ENCODE results near the gene PRPF38B. TPM values are rescaled to one million over a fixed set of nuclear protein-coding genes. Genes with fewer than 3 reads are reported as not detected.
"Not testable (repeated sequence)": the region's sequence is repeated elsewhere in the genome, so short reads cannot be mapped to it uniquely, and the experiment has no call there.

PRPF38B gene
- polyA plus RNA-seq, 1 experiment, result 35.6 TPM

DNA sequence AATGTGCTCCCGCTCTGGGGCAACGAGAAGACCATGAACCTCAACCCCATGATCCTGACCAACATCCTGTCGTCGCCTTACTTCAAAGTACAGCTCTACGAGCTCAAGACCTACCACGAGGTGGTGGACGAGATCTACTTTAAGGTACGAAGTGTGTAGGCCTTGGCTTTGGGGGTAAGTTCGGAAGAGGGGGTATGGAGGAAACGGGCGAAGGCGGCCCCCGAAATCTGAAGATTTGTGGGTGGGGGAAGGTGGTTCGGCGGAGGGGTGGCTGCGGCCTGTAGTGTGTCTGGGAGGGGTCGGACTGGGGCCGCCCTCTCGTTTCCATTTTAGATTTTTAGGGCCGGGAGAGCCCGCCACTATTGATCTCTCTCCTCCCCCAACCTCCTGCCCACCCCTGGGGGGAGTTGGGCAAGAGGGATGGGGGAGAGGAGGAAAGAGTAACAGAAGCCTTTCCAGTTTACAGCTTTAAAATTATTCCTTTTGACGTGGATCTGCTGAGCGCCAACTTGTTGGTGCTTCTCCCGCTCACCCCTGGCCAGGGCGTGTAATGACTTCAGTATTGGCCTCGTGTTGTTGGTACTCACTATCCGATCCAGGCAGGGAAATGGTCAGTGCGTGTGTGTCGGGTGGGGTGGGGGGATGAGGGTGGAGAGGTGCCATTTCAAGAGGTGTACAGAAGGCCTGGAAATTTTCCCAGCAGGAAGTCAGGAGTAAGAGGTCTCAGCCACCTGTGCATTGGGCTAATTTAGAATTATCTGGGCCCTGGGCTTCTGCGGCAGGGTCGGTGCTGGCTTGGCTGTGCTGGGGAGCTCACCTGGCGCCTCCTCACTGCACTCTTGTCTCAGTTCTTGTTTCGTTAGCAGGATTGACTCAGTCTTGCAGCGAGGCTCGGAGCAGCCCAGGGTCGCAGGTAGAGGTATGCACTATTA, 880 bp downstream of the PRPF38B start:
- Histone ChIP-seq H3K27me3 (ENCODE audit: control insufficient read depth, insufficient read depth, low read length) (no peaks in the 10 kb centered on the region), H3K9me3 (ENCODE audit: control insufficient read depth, insufficient read depth, low read length) (no peaks in the 10 kb centered on the region), H3K4me3 (ENCODE audit: low read depth, low read length) (peak overlapping the region; percentile 89), H3K27ac (ENCODE audit: low read depth, low read length) (peak overlapping the region; percentile 97)
- CTCF ChIA-PET, result interaction anchor here (0.7 to 2.1 kb wide), 9 partner anchors 10 to 419 kb away, joined by 3 to 9 read pairs (median 3); no protein-coding TSS in a partner anchor
- DNase-seq (ENCODE audit: low read depth, low spot score), result peak; percentile 8
- POLR2A ChIA-PET, result interaction anchor here (0.6 to 2.0 kb wide), 17 partner anchors 11 to 407 kb away, joined by 3 to 13 read pairs (median 4); partner anchors contain the start of genes EEIG2 and STXBP3
- TF ChIP-seq, protein P1, sequence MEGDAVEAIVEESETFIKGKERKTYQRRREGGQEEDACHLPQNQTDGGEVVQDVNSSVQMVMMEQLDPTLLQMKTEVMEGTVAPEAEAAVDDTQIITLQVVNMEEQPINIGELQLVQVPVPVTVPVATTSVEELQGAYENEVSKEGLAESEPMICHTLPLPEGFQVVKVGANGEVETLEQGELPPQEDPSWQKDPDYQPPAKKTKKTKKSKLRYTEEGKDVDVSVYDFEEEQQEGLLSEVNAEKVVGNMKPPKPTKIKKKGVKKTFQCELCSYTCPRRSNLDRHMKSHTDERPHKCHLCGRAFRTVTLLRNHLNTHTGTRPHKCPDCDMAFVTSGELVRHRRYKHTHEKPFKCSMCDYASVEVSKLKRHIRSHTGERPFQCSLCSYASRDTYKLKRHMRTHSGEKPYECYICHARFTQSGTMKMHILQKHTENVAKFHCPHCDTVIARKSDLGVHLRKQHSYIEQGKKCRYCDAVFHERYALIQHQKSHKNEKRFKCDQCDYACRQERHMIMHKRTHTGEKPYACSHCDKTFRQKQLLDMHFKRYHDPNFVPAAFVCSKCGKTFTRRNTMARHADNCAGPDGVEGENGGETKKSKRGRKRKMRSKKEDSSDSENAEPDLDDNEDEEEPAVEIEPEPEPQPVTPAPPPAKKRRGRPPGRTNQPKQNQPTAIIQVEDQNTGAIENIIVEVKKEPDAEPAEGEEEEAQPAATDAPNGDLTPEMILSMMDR (IDR thresholded peaks at IDR 0.05; ENCODE audit: low read depth, low read length), result peak; percentile 34; the same call in 1 of the 2 replicates

DNA sequence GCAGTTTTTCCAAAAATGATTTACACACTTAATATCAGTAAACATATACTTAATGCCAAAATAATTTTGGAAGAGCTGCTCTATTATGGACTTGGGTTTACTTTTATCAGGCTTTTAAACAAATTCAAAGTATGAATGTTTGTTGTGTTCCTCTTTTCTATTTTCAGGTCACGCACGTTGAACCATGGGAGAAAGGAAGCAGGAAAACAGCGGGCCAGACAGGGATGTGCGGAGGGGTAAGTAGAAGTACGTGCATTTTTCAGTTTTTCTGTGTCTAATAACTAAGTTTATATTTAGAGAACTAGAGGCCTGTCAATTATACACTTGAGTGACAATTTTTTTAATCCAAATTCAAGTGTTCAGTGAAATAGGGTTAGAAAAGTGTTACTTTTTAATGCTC, 3.4 kb downstream of the PRPF38B start:
- no peak overlapping the region for H3K4me3 ChIP-seq (ENCODE audit: low read depth, low read length)

DNA sequence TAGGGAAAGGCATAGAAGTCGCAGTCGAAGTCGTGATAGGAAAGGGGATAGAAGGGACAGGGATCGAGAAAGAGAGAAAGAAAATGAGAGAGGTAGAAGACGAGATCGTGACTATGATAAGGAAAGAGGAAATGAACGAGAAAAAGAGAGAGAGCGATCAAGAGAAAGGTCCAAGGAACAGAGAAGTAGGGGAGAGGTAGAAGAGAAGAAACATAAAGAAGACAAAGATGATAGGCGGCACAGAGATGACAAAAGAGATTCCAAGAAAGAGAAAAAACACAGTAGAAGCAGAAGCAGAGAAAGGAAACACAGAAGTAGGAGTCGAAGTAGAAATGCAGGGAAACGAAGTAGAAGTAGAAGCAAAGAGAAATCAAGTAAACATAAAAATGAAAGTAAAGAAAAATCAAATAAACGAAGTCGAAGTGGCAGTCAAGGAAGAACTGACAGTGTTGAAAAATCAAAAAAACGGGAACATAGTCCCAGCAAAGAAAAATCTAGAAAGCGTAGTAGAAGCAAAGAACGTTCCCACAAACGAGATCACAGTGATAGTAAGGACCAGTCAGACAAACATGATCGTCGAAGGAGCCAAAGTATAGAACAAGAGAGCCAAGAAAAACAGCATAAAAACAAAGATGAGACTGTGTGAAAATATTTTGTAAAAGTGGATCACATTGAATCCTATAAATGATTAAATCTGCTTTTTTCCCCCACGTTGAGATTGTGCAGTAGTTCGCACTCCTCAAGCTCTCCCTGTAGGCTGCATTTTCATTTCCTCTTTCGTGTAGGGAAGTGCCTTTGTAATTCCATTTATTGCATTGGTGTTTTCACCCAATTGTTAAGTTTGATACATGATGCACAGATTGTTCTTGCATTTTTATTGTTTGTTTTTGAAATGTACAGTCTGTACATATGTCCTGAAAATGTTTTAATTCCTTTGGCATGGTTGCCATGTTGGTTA, 7.5 kb downstream of the PRPF38B start:
- Histone ChIP-seq H3K27ac (ENCODE audit: low read depth, low read length) (no peak overlapping the region), H3K27me3 (ENCODE audit: control insufficient read depth, insufficient read depth, low read length) (no peaks in the 10 kb centered on the region), H3K4me3 (ENCODE audit: low read depth, low read length) (no peak overlapping the region), H3K9me3 (ENCODE audit: control insufficient read depth, insufficient read depth, low read length) (no peaks in the 10 kb centered on the region)
- no peak for DNase-seq (ENCODE audit: low read depth, low spot score)
- ChIA-PET POLR2A (no interaction called here), CTCF (no interaction called here)
- TF ChIP-seq, protein P1 (IDR thresholded peaks at IDR 0.05; ENCODE audit: low read depth, low read length), result no peak

More for the DNA sequence above, 3.4 kb downstream of the PRPF38B start:
- ChIA-PET POLR2A (no interaction called here), CTCF (interaction anchor here (0.6 kb wide), 1 partner anchor 133 kb away, joined by 3 read pairs; no protein-coding TSS in a partner anchor)
- TF ChIP-seq, protein P1 (IDR thresholded peaks at IDR 0.05; ENCODE audit: low read depth, low read length), result no peak
- no peak for DNase-seq (ENCODE audit: low read depth, low spot score)
- Histone ChIP-seq H3K27me3 (ENCODE audit: control insufficient read depth, insufficient read depth, low read length) (no peaks in the 10 kb centered on the region), H3K27ac (ENCODE audit: low read depth, low read length) (no peak overlapping the region), H3K9me3 (ENCODE audit: control insufficient read depth, insufficient read depth, low read length) (no peaks in the 10 kb centered on the region)

DNA sequence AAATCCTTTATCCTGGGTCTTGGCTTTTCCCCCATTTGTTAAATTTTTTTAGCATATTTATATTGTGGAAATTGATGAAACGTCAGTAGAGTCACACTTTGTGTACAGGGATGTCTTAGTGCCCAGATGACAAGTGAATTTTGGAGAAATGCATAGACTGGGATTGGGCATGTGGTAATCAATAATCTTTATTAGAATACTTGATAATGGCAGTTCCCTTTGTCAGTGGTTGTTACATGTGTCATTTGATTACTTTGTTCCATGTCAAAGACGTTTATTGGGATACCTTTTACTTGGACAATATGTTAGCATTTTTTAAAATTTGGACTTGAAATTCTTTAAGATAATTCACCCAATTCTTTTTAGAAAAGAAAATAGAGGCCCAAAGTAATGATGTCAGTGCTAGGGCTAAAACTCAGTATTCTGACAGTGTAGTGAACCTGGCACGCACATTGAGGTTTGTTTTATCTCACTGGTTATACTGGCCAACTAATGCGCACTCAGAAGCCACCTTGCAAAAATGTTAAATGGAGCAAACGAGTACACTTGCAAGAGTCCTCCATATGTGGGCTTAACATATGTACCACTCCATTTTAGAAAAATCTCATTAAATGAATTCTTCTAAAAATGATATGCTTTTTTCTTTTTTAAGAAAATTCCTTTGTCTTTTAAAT, 9.2 kb downstream of the PRPF38B start:
- H3K4me3 ChIP-seq (ENCODE audit: low read depth, low read length), result no peak overlapping the region
- H3K27ac ChIP-seq (ENCODE audit: low read depth, low read length), result no peak overlapping the region
- no peak for DNase-seq (ENCODE audit: low read depth, low spot score)
- TF ChIP-seq, protein P1 (IDR thresholded peaks at IDR 0.05; ENCODE audit: low read depth, low read length), result no peak
- no peaks in the 10 kb centered on the region for H3K9me3 ChIP-seq (ENCODE audit: control insufficient read depth, insufficient read depth, low read length)
- H3K27me3 ChIP-seq (ENCODE audit: control insufficient read depth, insufficient read depth, low read length), result no peaks in the 10 kb centered on the region
- ChIA-PET CTCF (no interaction called here), POLR2A (no interaction called here)

DNA sequence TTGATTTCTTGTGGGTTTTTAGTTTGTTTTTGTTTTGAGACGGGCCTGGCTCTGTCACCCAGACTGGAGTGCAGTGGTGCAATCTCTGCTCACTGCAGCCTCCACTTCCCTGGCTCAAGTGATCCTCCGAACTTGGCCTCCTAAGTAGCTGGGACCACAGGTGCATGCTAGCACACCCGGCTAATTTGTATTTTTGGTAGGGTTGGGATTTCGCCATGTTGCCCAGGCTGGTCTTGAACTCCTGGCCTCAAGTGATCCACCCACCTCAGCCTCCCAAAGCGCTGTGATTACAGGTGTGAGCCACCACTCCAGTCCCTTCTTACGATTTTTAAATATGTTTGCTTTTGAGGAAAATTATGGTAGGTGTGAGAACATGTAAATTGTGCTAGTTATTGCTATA, 10.0 kb downstream of the PRPF38B start:
- DNase-seq (ENCODE audit: low read depth, low spot score); POLR2A ChIA-PET; H3K27me3 ChIP-seq (ENCODE audit: control insufficient read depth, insufficient read depth, low read length); H3K27ac ChIP-seq (ENCODE audit: low read depth, low read length); H3K9me3 ChIP-seq (ENCODE audit: control insufficient read depth, insufficient read depth, low read length); H3K4me3 ChIP-seq (ENCODE audit: low read depth, low read length): not testable (repeated sequence)
- CTCF ChIA-PET, result interaction anchor here (1.1 kb wide), 1 partner anchor 43 kb away, joined by 3 read pairs; no protein-coding TSS in a partner anchor
